ENCODE results near the gene CENPL. TPM values are rescaled to one million over a fixed set of nuclear protein-coding genes. Genes with fewer than 3 reads are reported as not detected.

CENPL gene
- total and polyA plus RNA-seq, 9 of the 15 experiments (the other 6 are each of a cell fraction or from before 2014, with no cell fraction given): 33.0 to 52.7 (median 39.7) TPM

DNA sequence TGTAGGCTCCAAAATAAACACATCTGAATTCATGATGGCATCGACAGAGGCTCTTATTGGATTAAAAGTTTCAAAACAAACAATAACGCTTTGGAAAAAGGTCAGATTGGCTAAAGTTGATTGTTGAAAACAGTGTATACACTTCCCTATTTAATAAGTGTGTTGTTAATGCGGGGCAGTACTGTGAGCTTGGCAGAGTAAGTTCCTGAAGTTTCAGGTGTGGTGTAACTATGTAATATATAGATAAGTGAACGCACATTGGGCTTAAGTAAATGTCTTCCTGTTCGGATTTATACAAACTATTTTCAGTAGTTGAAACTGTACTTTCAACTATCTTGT lies 44.3 kb upstream of the CENPL start:
- peaks cover 74% of the 10 kb centered on the region for H3K79me2 ChIP-seq (ENCODE audit: control insufficient read depth, insufficient read depth, low read length)
- H3K9me3 ChIP-seq (replicated peaks; ENCODE audit: control insufficient read depth, insufficient read depth, low read depth, low read length): no peaks in the 10 kb centered on the region
- peak overlapping the region; percentile 86 for H3K4me3 ChIP-seq
- peak overlapping the region; percentile 66 to 94; a peak in 3 of 4 replicates for H3K9ac ChIP-seq (ENCODE audit: insufficient read depth in 1 of 2, low read depth in 2 of 2, low read length in 2 of 2)
- FAIRE-seq: no peak
- WGBS (ENCODE audit: insufficient coverage, low coverage, missing lambda C conversion rate): 3% methylated on average over 5 of the region's 5 CpGs
- peak overlapping the region; percentile 93 for H3K27ac ChIP-seq (ENCODE audit: extremely low read depth, low read depth, low read length)
- H3K27me3 ChIP-seq (ENCODE audit: control insufficient read depth in 2 of 2, insufficient read depth in 2 of 2, low read length in 2 of 2): no peaks in the 10 kb centered on the region; a peak in 1 of 5 replicates
- in situ Hi-C loops (cut with MboI): no loop called here
- ATAC-seq: no peak
- CTCF ChIA-PET (ENCODE audit: low intra/inter-chr PET ratio): interaction anchor here (0.6 kb wide), 2 partner anchors 181 to 834 kb away, joined by 4 to 6 read pairs; no protein-coding TSS in a partner anchor
- H4K20me1 ChIP-seq (replicated peaks; ENCODE audit: control insufficient read depth, insufficient read depth, low read length): peaks cover 34% of the 10 kb centered on the region
- H2AFZ ChIP-seq (ENCODE audit: low read depth, low read length): peak overlapping the region; percentile 89
- peaks cover 2% of the 10 kb centered on the region for H3K9me1 ChIP-seq (ENCODE audit: control insufficient read depth, insufficient read depth, low read length)
- intact Hi-C loops (cut with micrococcal nuclease): loop anchor here (2.0 to 5.0 kb wide), 3 partner anchors 46 to 392 kb away; partner anchors contain the start of gene PRDX6
- TSS peak; percentile 56 for BruUV-seq (replicated peaks)
- DNase-seq (ENCODE audit: extremely low read depth in 1 of 4, low spot score in 3 of 4): no peak
- POLR2A ChIA-PET: interaction anchor here (0.8 to 9.7 kb wide), 24 partner anchors 8 to 439 kb away, joined by 3 to 183 read pairs (median 6); partner anchors contain the start of genes CENPL, DARS2, RC3H1 and SERPINC1
- peaks cover 50% of the 10 kb centered on the region for H3K36me3 ChIP-seq (ENCODE audit: control insufficient read depth, insufficient read depth, low read length)
- peaks cover 17 to 34% of the 10 kb centered on the region in 2 experiments for H3K4me1 ChIP-seq (replicated peaks in 1 of 2; ENCODE audit: control insufficient read depth in 2 of 2, insufficient read depth in 2 of 2, low read length in 2 of 2)
- peak overlapping the region; percentile 100 for H3K4me2 ChIP-seq (ENCODE audit: insufficient read depth, low read length)
- TF ChIP-seq LCOR (CRISPR knock-in tag; IDR thresholded peaks at IDR 0.05) (0 out of 2 replicates have a peak, but pooled peaks have one; percentile 9), ADNP (tag; IDR thresholded peaks at IDR 0.05) (no peak), ZNF766 (CRISPR knock-in tag; conservative IDR thresholded peaks at IDR 0.05) (0 out of 2 replicates have a peak, but pooled peaks have one; percentile 20), MCM7 (IDR thresholded peaks at IDR 0.05) (no peak), PTRF (tag; IDR thresholded peaks at IDR 0.05) (no peak; the same call in 1 of the 2 replicates), PYGO2 (tag; IDR thresholded peaks at IDR 0.05) (no peak), ATF7 (IDR thresholded peaks at IDR 0.05) (no peak), HIVEP1 (CRISPR knock-in tag; IDR thresholded peaks at IDR 0.05) (no peak), ZNF232 (CRISPR knock-in tag; IDR thresholded peaks at IDR 0.05) (no peak), FOSL1 (tag; conservative IDR thresholded peaks at IDR 0.05) (no peak; the same call in 1 of the 2 replicates), ZFP30 (CRISPR knock-in tag; IDR thresholded peaks at IDR 0.05; ENCODE audit: borderline replicate concordance) (no peak), NCOA1 (IDR thresholded peaks at IDR 0.05; ENCODE audit: low read depth) (no peak), PML (IDR thresholded peaks at IDR 0.05; ENCODE audit: low read length) (no peak; the same call in 1 of the 2 replicates), TBP (optimal IDR thresholded peaks at IDR 0.05; ENCODE audit: low read depth, low read length) (no peak), ARNT (IDR thresholded peaks at IDR 0.05) (0 out of 4 replicates have a peak, but pooled peaks of 1 of the 2 experiments have one; percentile 4), CBX3 (IDR thresholded peaks at IDR 0.05; ENCODE audit: borderline replicate concordance in 1 of 2, low read length in 2 of 2) (no peak), CSDE1 (IDR thresholded peaks at IDR 0.05) (no peak), TEAD1 (CRISPR knock-in tag; IDR thresholded peaks at IDR 0.05) (no peak), KAT8 (IDR thresholded peaks at IDR 0.05; ENCODE audit: low read depth) (no peak)
- TF ChIP-seq, protein P1, sequence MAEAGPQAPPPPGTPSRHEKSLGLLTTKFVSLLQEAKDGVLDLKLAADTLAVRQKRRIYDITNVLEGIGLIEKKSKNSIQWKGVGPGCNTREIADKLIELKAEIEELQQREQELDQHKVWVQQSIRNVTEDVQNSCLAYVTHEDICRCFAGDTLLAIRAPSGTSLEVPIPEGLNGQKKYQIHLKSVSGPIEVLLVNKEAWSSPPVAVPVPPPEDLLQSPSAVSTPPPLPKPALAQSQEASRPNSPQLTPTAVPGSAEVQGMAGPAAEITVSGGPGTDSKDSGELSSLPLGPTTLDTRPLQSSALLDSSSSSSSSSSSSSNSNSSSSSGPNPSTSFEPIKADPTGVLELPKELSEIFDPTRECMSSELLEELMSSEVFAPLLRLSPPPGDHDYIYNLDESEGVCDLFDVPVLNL (CRISPR knock-in tag; IDR thresholded peaks at IDR 0.05; ENCODE audit: low read depth): no peak
- TF ChIP-seq, protein P2, sequence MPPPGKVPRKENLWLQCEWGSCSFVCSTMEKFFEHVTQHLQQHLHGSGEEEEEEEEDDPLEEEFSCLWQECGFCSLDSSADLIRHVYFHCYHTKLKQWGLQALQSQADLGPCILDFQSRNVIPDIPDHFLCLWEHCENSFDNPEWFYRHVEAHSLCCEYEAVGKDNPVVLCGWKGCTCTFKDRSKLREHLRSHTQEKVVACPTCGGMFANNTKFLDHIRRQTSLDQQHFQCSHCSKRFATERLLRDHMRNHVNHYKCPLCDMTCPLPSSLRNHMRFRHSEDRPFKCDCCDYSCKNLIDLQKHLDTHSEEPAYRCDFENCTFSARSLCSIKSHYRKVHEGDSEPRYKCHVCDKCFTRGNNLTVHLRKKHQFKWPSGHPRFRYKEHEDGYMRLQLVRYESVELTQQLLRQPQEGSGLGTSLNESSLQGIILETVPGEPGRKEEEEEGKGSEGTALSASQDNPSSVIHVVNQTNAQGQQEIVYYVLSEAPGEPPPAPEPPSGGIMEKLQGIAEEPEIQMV (tag; conservative IDR thresholded peaks at IDR 0.05; ENCODE audit: low read depth): no peak
- TF ChIP-seq, protein P3, sequence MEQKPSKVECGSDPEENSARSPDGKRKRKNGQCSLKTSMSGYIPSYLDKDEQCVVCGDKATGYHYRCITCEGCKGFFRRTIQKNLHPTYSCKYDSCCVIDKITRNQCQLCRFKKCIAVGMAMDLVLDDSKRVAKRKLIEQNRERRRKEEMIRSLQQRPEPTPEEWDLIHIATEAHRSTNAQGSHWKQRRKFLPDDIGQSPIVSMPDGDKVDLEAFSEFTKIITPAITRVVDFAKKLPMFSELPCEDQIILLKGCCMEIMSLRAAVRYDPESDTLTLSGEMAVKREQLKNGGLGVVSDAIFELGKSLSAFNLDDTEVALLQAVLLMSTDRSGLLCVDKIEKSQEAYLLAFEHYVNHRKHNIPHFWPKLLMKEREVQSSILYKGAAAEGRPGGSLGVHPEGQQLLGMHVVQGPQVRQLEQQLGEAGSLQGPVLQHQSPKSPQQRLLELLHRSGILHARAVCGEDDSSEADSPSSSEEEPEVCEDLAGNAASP (IDR thresholded peaks at IDR 0.05): no peak
